GM19023 (cell line): ENCODE data around the gene POLK.

Experiments used
- ATAC-seq: cut with Tn5 transposase; IDR thresholded peaks from one replicate; pipeline ENCODE4 v1.9.1; 2021; ENCODE audit warnings: mild to moderate bottlenecking, moderate library complexity; ENCODE audit not compliant: unreplicated experiment

POLK gene

DNA sequence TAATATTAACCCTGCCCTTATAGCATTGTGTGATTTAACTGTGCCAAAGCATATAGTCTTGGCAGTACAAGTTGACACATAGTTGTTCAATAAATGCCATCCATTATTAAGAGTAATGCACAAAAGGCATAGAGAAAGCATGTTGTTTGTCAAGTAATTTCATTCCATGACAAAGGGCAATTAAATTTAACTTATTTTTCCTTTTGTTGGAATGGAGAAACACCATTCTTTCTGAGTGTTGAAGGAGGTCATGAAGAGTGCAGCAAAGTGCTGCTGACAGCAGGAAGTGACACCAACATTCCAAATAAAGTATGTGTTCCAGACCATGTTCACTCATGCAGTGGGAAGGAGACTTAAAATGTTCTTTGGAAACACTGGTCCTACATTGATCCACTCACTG is 128.7 kb downstream of the POLK start:
- ATAC-seq, result no peak

DNA sequence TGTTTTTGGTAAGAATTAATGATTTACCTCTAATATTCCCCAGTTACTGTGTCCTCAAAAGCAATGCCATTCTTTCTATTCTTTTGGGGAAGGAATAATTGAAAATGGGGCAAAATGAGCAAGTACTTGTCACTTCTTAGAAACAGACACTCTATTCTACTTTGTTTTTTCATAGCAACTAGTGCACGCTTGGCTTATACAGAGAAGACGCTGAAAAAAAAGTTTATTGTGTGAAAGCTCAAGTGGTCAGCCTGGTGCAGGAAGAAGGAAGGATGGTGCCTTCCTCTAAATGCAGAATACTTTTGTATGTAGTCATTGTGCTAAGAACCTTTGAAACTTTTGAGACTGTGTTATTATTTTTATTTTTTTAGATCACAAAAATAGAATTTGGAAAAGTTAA is 129.1 kb downstream of the POLK start:
- no peak for ATAC-seq

DNA sequence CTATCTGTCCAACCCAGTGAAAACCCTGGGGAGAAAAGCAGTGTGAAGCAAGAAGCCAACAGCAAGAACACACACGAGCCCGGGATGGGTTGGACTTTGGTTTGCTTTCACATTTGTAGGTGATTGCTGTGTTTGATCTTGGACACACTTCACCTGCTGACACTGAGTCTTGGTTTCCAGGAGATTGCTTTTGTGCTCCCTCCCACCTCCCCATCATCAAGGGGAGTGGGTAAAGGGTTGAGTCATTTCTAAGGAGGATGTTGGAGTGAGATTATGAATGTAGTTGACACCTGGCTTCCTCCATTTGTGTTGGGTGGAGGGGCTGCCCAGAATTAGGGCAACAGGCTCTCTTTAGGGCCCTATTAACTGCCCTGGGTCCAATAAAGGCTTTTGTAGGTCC is 137.0 kb downstream of the POLK start:
- ATAC-seq, result no peak
